IMR-90 (cell line): ENCODE results near the gene SLC38A8. TPM values are rescaled to one million over a fixed set of nuclear protein-coding genes. Genes with fewer than 3 reads are reported as not detected.

Source experiments
- ATAC-seq: fragments of 200-7000 bp; cut with Tn5 transposase; 2 replicates; pipeline ENCODE4 v1.9.1; 2020; ENCODE audit warnings: low read depth, mild to moderate bottlenecking, moderate library complexity
- BruUV-seq: library from RNA; stranded (reverse); fragments of 400-500 nt; replicated peaks from 2 replicates; lab custom pipeline; 2021; lab: Mats Ljungman, UMichigan
- CTCF ChIA-PET: fragments of 300-600 bp; formaldehyde crosslinking; extraction: SDS; loops from one replicate; lab custom pipeline; 2021; ENCODE audit warnings: antibody characterized with exemption; lab: Yijun Ruan, JAX
- POLR2A ChIA-PET: fragments of 300-600 bp; sonication (Branson Sonifier 250); formaldehyde crosslinking; loops from one replicate; lab custom pipeline; 2022; ENCODE audit warnings: antibody characterized with exemption; ENCODE audit not compliant: unreplicated experiment; lab: Charles Lee
- DNase-seq: peaks from one replicate; pipeline ENCODE4 v3.0.0; 2013
- H2AFZ ChIP-seq: replicated peaks from 2 replicates; pipeline ENCODE3; 2013; ENCODE audit warnings: low read length, mild to moderate bottlenecking; ENCODE audit not compliant: poor library complexity
- H2AK5ac ChIP-seq: 2 replicates; pipeline ENCODE4 v1.6.1; 2013; ENCODE audit warnings: low read depth, low read length, inconsistent platforms
- H2AK9ac ChIP-seq: replicated peaks from 2 replicates; pipeline ENCODE3; 2013; ENCODE audit warnings: mild to moderate bottlenecking, low read depth, low read length, moderate library complexity; ENCODE audit not compliant: poor library complexity
- H2BK120ac ChIP-seq: 2 replicates; pipeline ENCODE4 v1.6.1; 2013; ENCODE audit warnings: low read depth, low read length, inconsistent platforms
- H2BK15ac ChIP-seq: 3 replicates; pipeline ENCODE4 v1.6.1; 2013; ENCODE audit warnings: low read depth, low read length, inconsistent platforms
- H2BK20ac ChIP-seq: 2 replicates; pipeline ENCODE4 v1.6.1; 2013; ENCODE audit warnings: low read depth, mild to moderate bottlenecking, inconsistent platforms, low read length, moderate library complexity
- H2BK5ac ChIP-seq: 2 replicates; pipeline ENCODE4 v1.6.1; 2013; ENCODE audit warnings: mild to moderate bottlenecking, low read depth, low read length, inconsistent platforms; ENCODE audit not compliant: poor library complexity, severe bottlenecking
- H3K14ac ChIP-seq: replicated peaks from 2 replicates; pipeline ENCODE4 v1.6.1; 2013; ENCODE audit warnings: low read depth, low read length, inconsistent platforms
- H3K18ac ChIP-seq: 2 replicates; pipeline ENCODE4 v1.6.1; 2013; ENCODE audit warnings: low read depth, low read length, control low read depth
- H3K23ac ChIP-seq: 2 replicates; pipeline ENCODE4 v1.6.1; 2013; ENCODE audit warnings: low read depth, low read length, inconsistent platforms
- H3K27ac ChIP-seq: 2 replicates; pipeline ENCODE4 v1.5.1; 2013; ENCODE audit warnings: mild to moderate bottlenecking, control low read depth, low read length; ENCODE audit not compliant: insufficient read depth
- H3K27me3 ChIP-seq: 2 replicates; pipeline ENCODE4 v1.6.1; 2013; ENCODE audit warnings: low read length; ENCODE audit not compliant: control insufficient read depth, insufficient read depth
- H3K36me3 ChIP-seq: 2 replicates; pipeline ENCODE4 v1.6.1; 2013; ENCODE audit warnings: low read length, mixed read lengths; ENCODE audit not compliant: control insufficient read depth, insufficient read depth
- H3K4ac ChIP-seq: 2 replicates; pipeline ENCODE4 v1.6.1; 2013; ENCODE audit warnings: low read depth, low read length, inconsistent platforms
- H3K4me1 ChIP-seq: 2 replicates; pipeline ENCODE4 v1.6.1; 2013; ENCODE audit warnings: low read length, mixed read lengths; ENCODE audit not compliant: control insufficient read depth, insufficient read depth
- H3K4me2 ChIP-seq: 2 replicates; pipeline ENCODE4 v1.6.1; 2013; ENCODE audit warnings: low read depth, mild to moderate bottlenecking, control low read depth, low read length, moderate library complexity
- H3K4me3 ChIP-seq: 2 replicates; pipeline ENCODE4 v1.5.1; 2013; ENCODE audit warnings: low read depth, mild to moderate bottlenecking, control low read depth, low read length, moderate library complexity; ENCODE audit not compliant: insufficient read depth
- H3K56ac ChIP-seq: 2 replicates; pipeline ENCODE4 v1.6.1; 2013; ENCODE audit warnings: low read length, inconsistent platforms; ENCODE audit not compliant: insufficient read depth; ENCODE audit errors: extremely low read depth
- H3K79me1 ChIP-seq, 2 experiments: 2 replicates each; pipeline ENCODE4 v1.6.1; 2013; ENCODE audit warnings: low read length in 2 of 2, inconsistent platforms in 1 of 2, low read depth in 1 of 2
- H3K9ac ChIP-seq: 2 replicates; pipeline ENCODE4 v1.6.1; 2013; ENCODE audit warnings: low read depth, low read length, control low read depth
- H3K9me1 ChIP-seq: 2 replicates; pipeline ENCODE4 v1.6.1; 2013; ENCODE audit warnings: low read length, inconsistent platforms; ENCODE audit not compliant: insufficient read depth
- H3K9me3 ChIP-seq: 2 replicates; pipeline ENCODE4 v1.6.1; 2013; ENCODE audit warnings: low read length; ENCODE audit not compliant: control insufficient read depth, insufficient read depth
- H4K20me1 ChIP-seq: 2 replicates; pipeline ENCODE4 v1.6.1; 2013; ENCODE audit warnings: low read length, inconsistent platforms; ENCODE audit not compliant: insufficient read depth
- H4K5ac ChIP-seq: 2 replicates; pipeline ENCODE4 v1.6.1; 2013; ENCODE audit warnings: mild to moderate bottlenecking, low read depth, low read length, control low read depth
- H4K8ac ChIP-seq, 2 experiments: 2 replicates each; pipeline ENCODE4 v1.6.1; 2013; ENCODE audit warnings: low read depth in 2 of 2, low read length in 2 of 2, control low read depth in 1 of 2, inconsistent platforms in 1 of 2
- H4K91ac ChIP-seq: 2 replicates; pipeline ENCODE4 v1.6.1; 2013; ENCODE audit warnings: low read depth, low read length, inconsistent platforms; ENCODE audit not compliant: insufficient read depth
- BHLHE40 ChIP-seq: fragments of 150-350 bp; IDR thresholded peaks from 2 replicates; pipeline ENCODE4 v1.6.1; 2016; ENCODE audit warnings: mild to moderate bottlenecking, low read depth, low read length
- CEBPB ChIP-seq: IDR thresholded peaks from 2 replicates; pipeline ENCODE4 v1.6.1; 2012; ENCODE audit warnings: low read depth, low read length, improper control_type of control experiment
- CHD1 ChIP-seq: IDR thresholded peaks from 2 replicates; pipeline ENCODE4 v1.6.1; 2012; ENCODE audit warnings: low read depth, low read length, improper control_type of control experiment
- MAZ ChIP-seq: IDR thresholded peaks from 2 replicates; pipeline ENCODE4 v1.6.1; 2012; ENCODE audit warnings: low read depth, mild to moderate bottlenecking, low read length, improper control_type of control experiment, moderate library complexity, borderline replicate concordance
- MXI1 ChIP-seq: IDR thresholded peaks from 2 replicates; pipeline ENCODE4 v1.6.1; 2012; ENCODE audit warnings: low read depth, mild to moderate bottlenecking, low read length, moderate library complexity, borderline replicate concordance
- POLR2A ChIP-seq: IDR thresholded peaks from 2 replicates; pipeline ENCODE4 v1.6.1; 2012; ENCODE audit warnings: mild to moderate bottlenecking, low read depth, low read length
- RAD21 ChIP-seq: IDR thresholded peaks from 2 replicates; pipeline ENCODE4 v1.6.1; 2012; ENCODE audit warnings: low read length, improper control_type of control experiment
- RFX5 ChIP-seq: IDR thresholded peaks from 2 replicates; pipeline ENCODE4 v1.8.0; 2012; ENCODE audit warnings: low read depth, mild to moderate bottlenecking, low read length, moderate library complexity
- WGBS, 2 experiments: methylation state at CpG; one replicate each; pipeline versions ENCODE4 v1.1.5 to v1.1.7; 2013; ENCODE audit warnings: missing lambda C conversion rate in 2 of 2; ENCODE audit not compliant: insufficient read length in 1 of 2; ENCODE audit errors: extremely low coverage in 2 of 2; 5-methylcytosine and 5-hydroxymethylcytosine counted together
- dilution Hi-C: fragments of 300-500 bp; cut with HindIII; formaldehyde crosslinking; loops from one replicate; pipeline ENCODE4 v1.14.3; 2018; ENCODE audit warnings: low sequenced_read_pairs; ENCODE audit not compliant: unreplicated experiment
- in situ Hi-C: fragments of 300-500 bp; cut with MboI; formaldehyde crosslinking; loops from 3 replicates; pipeline ENCODE4 v1.14.3; 2019; ENCODE audit warnings: low sequenced_read_pairs, inconsistent platforms, mixed read lengths
- intact Hi-C: fragments of 100-400 bp; cut with micrococcal nuclease; formaldehyde crosslinking; loops from 2 replicates; pipeline ENCODE4 v1.10.0; 2022
- polyA plus RNA-seq, 3 experiments: library from polyadenylated mRNA; depleted of rRNA; stranded (reverse); fragments of >200 nt; gene quantifications; 2 replicates each; pipeline ENCODE4 v1.2.3, GENCODE V29; 2012; ENCODE audit warnings: low replicate concordance in 1 of 3
- total RNA-seq: library from RNA; depleted of rRNA; stranded (reverse); fragments of >200 nt; gene quantifications from 2 replicates; pipeline ENCODE4 v1.2.3, GENCODE V29; 2012
- TF ChIP-seq, protein P1 (sequence below): conservative IDR thresholded peaks from 2 replicates; pipeline ENCODE4 v1.5.1; 2012; ENCODE audit warnings: mild to moderate bottlenecking, low read depth, low read length, improper control_type of control experiment
- TF ChIP-seq, protein P2 (sequence below): fragments of 150-350 bp; IDR thresholded peaks from 2 replicates; pipeline ENCODE4 v1.6.1; 2017; ENCODE audit warnings: mild to moderate bottlenecking, antibody characterized with exemption, low read length, low read depth

The SLC38A8 gene
- total and polyA plus RNA-seq, 2 of the 4 experiments (the other 2 are of a cell fraction) = not detected

DNA sequence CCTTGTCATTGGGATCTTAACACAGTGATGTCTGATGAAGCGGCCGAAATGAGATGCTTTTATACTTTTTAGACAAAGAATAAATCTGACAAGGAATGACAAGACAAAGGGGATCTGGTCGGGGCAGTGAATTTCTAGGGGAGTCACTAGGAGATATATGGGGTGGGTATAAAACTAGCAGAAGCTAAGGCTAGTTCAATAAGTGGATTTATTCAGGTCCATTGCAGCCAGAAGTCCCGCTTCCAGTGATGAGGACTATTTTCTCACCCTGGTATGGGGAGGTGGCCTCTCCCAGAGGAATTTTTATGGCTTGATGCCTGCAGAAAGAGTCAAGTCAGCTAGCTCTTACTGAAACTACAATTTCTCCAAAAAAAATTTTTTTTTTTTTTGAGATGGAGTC, 23.9 kb downstream of the SLC38A8 start:
- Histone ChIP-seq H4K5ac (no peak overlapping the region), H3K18ac (no peak overlapping the region), H3K27me3 (peaks cover 29% of the 10 kb centered on the region), H3K23ac (no peak overlapping the region), H4K91ac (no peak overlapping the region), H4K8ac (no peak overlapping the region), H3K14ac (no peak overlapping the region), H2AFZ (no peak overlapping the region), H2BK5ac (no peak overlapping the region), H3K9ac (no peak overlapping the region), H2BK15ac (no peak overlapping the region), H3K79me1 (no peaks in the 10 kb centered on the region), H2AK9ac (no peak overlapping the region), H2BK120ac (no peak overlapping the region), H3K27ac (no peak overlapping the region), H3K4me1 (0 out of 2 replicates have a peak, but pooled peaks cover 2% of the 10 kb centered on the region), H3K56ac (no peak overlapping the region), H2BK20ac (no peak overlapping the region), H3K4ac (no peak overlapping the region), H2AK5ac (no peak overlapping the region), H3K9me3 (peaks cover 13% of the 10 kb centered on the region), H4K20me1 (no peaks in the 10 kb centered on the region), H3K9me1 (no peaks in the 10 kb centered on the region), H3K4me3 (no peak overlapping the region), H3K36me3 (no peaks in the 10 kb centered on the region), H3K4me2 (no peak overlapping the region)
- TF ChIP-seq BHLHE40 (no peak), CHD1 (no peak), MAZ (no peak; the same call in 1 of the 2 replicates), MXI1 (no peak), POLR2A (no peak), CEBPB (no peak), RFX5 (no peak), RAD21 (no peak)
- TF ChIP-seq, protein P1, sequence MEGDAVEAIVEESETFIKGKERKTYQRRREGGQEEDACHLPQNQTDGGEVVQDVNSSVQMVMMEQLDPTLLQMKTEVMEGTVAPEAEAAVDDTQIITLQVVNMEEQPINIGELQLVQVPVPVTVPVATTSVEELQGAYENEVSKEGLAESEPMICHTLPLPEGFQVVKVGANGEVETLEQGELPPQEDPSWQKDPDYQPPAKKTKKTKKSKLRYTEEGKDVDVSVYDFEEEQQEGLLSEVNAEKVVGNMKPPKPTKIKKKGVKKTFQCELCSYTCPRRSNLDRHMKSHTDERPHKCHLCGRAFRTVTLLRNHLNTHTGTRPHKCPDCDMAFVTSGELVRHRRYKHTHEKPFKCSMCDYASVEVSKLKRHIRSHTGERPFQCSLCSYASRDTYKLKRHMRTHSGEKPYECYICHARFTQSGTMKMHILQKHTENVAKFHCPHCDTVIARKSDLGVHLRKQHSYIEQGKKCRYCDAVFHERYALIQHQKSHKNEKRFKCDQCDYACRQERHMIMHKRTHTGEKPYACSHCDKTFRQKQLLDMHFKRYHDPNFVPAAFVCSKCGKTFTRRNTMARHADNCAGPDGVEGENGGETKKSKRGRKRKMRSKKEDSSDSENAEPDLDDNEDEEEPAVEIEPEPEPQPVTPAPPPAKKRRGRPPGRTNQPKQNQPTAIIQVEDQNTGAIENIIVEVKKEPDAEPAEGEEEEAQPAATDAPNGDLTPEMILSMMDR = no peak
- TF ChIP-seq, protein P2, sequence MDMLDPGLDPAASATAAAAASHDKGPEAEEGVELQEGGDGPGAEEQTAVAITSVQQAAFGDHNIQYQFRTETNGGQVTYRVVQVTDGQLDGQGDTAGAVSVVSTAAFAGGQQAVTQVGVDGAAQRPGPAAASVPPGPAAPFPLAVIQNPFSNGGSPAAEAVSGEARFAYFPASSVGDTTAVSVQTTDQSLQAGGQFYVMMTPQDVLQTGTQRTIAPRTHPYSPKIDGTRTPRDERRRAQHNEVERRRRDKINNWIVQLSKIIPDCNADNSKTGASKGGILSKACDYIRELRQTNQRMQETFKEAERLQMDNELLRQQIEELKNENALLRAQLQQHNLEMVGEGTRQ = no peak
- no TSS peak for BruUV-seq
- dilution Hi-C loops = no loop called here
- intact Hi-C loops = no loop called here
- POLR2A ChIA-PET = no interaction called here
- no CpG with 5 or more reads among the region's 4 CpGs for WGBS, 2 experiments
- CTCF ChIA-PET = no interaction called here
- DNase-seq (no peak), ATAC-seq (no peak)
- in situ Hi-C loops = no loop called here
